ENCODE results near the gene RAG2. TPM values are rescaled to one million over a fixed set of nuclear protein-coding genes. Genes with fewer than 3 reads are reported as not detected.

Gene RAG2
- total RNA-seq (2022): not detected in 2 replicates
- Bru-seq, nascent RNA: not detected
- BruChase-seq, experiment 1, labeled RNA remaining after a 2-hour chase: not detected
- not detected for BruChase-seq, experiment 2, labeled RNA remaining after a 6-hour chase
- long read RNA-seq: 0 reads

- H3K27me3 Mint-ChIP-seq (ENCODE audit: insufficient read depth, unreplicated experiment): no peaks in the 10 kb centered on the region
- no peak for TF ChIP-seq CTCF (IDR thresholded peaks at IDR 0.05; ENCODE audit: insufficient read depth in 1 of 2, low read depth in 1 of 2, low read length in 1 of 2, severe bottlenecking in 1 of 2, unreplicated experiment in 1 of 2)
- H3K4me3 ChIP-seq (ENCODE audit: low read depth, low read length): no peak within 1 kb of the TSS
- peaks cover 5% of the 10 kb centered on the region; the same call in 1 of the 2 replicates for H3K4me1 ChIP-seq
- H3K36me3 ChIP-seq (ENCODE audit: control insufficient read depth, insufficient read depth, low read length): no peaks in the 10 kb centered on the region
- POLR2A ChIA-PET: no interaction called here
- H3K4me1 Mint-ChIP-seq (ENCODE audit: low read depth, unreplicated experiment): no peaks in the 10 kb centered on the region
- no peak for DNase-seq
- CTCF ChIA-PET: no interaction called here
- no peaks in the 10 kb centered on the region for H3K9me3 Mint-ChIP-seq (ENCODE audit: unreplicated experiment)
- H3K4me3 Mint-ChIP-seq (ENCODE audit: unreplicated experiment): no peak within 1 kb of the TSS
- intact Hi-C loops (cut with micrococcal nuclease; ENCODE audit: unreplicated experiment): no loop called here
- H3K27me3 ChIP-seq (replicated peaks; ENCODE audit: control insufficient read depth, insufficient read depth, low read length): no peaks in the 10 kb centered on the region
- no peaks in the 10 kb centered on the region for H3K36me3 Mint-ChIP-seq (ENCODE audit: insufficient read depth, unreplicated experiment)
- no TSS peak for BruUV-seq (replicated peaks)
- H3K27ac Mint-ChIP-seq (ENCODE audit: unreplicated experiment): no peak within 1 kb of the TSS
- no peaks in the 10 kb centered on the region; the same call in 1 of the 2 replicates for H3K9me3 ChIP-seq
Measured at GRCh38 chr11:36598051-36598450, at the start of gene RAG2. Gene RAG2 (minus strand): TSS chr11:36598236. CDS start chr11:36594168, 4,068 bp downstream.

- H3K36me3 Mint-ChIP-seq (ENCODE audit: insufficient read depth, unreplicated experiment): no peaks in the 10 kb centered on the region
- Histone ChIP-seq H3K36me3 (ENCODE audit: control insufficient read depth, insufficient read depth, low read length) (no peaks in the 10 kb centered on the region), H3K9me3 (no peaks in the 10 kb centered on the region), H3K27me3 (replicated peaks; ENCODE audit: control insufficient read depth, insufficient read depth, low read length) (no peaks in the 10 kb centered on the region), H3K4me3 (ENCODE audit: low read depth, low read length) (no peak overlapping the region), H3K4me1 (no peaks in the 10 kb centered on the region)
- intact Hi-C loops (cut with micrococcal nuclease; ENCODE audit: unreplicated experiment): no loop called here
- ChIA-PET CTCF (no interaction called here), POLR2A (no interaction called here)
- no TSS peak for BruUV-seq (replicated peaks)
- H3K9me3 Mint-ChIP-seq (ENCODE audit: unreplicated experiment): peaks cover 3% of the 10 kb centered on the region
- no peak overlapping the region for H3K4me3 Mint-ChIP-seq (ENCODE audit: unreplicated experiment)
- H3K27ac Mint-ChIP-seq (ENCODE audit: unreplicated experiment): no peak overlapping the region
- no peak for TF ChIP-seq CTCF (IDR thresholded peaks at IDR 0.05; ENCODE audit: insufficient read depth in 1 of 2, low read depth in 1 of 2, low read length in 1 of 2, severe bottlenecking in 1 of 2, unreplicated experiment in 1 of 2)
- no peaks in the 10 kb centered on the region for H3K4me1 Mint-ChIP-seq (ENCODE audit: low read depth, unreplicated experiment)
- H3K27me3 Mint-ChIP-seq (ENCODE audit: insufficient read depth, unreplicated experiment): no peaks in the 10 kb centered on the region
- no peak for DNase-seq
Measured at GRCh38 chr11:36638556-36638955, 40.5 kb upstream of the RAG2 start.

- intact Hi-C loops (cut with micrococcal nuclease; ENCODE audit: unreplicated experiment): no loop called here
- ChIA-PET POLR2A (no interaction called here), CTCF (no interaction called here)
- no TSS peak for BruUV-seq (replicated peaks)
- Mint-ChIP-seq H3K4me3 (ENCODE audit: unreplicated experiment) (no peak overlapping the region), H3K27me3 (ENCODE audit: insufficient read depth, unreplicated experiment) (no peaks in the 10 kb centered on the region), H3K9me3 (ENCODE audit: unreplicated experiment) (no peaks in the 10 kb centered on the region), H3K4me1 (ENCODE audit: low read depth, unreplicated experiment) (no peaks in the 10 kb centered on the region), H3K27ac (ENCODE audit: unreplicated experiment) (no peak overlapping the region), H3K36me3 (ENCODE audit: insufficient read depth, unreplicated experiment) (no peaks in the 10 kb centered on the region)
- no peak for TF ChIP-seq CTCF (IDR thresholded peaks at IDR 0.05; ENCODE audit: insufficient read depth in 1 of 2, low read depth in 1 of 2, low read length in 1 of 2, severe bottlenecking in 1 of 2, unreplicated experiment in 1 of 2)
- no peaks in the 10 kb centered on the region for H3K27me3 ChIP-seq (replicated peaks; ENCODE audit: control insufficient read depth, insufficient read depth, low read length)
- no peaks in the 10 kb centered on the region for H3K4me1 ChIP-seq
- H3K9me3 ChIP-seq: no peaks in the 10 kb centered on the region
- no peak overlapping the region for H3K4me3 ChIP-seq (ENCODE audit: low read depth, low read length)
- no peak for DNase-seq
- no peaks in the 10 kb centered on the region for H3K36me3 ChIP-seq (ENCODE audit: control insufficient read depth, insufficient read depth, low read length)
Measured at GRCh38 chr11:36635066-36635862, 37.2 kb upstream of the RAG2 start.
